K562 (cell line): Measurements from ENCODE around the gene C3orf70. TPM values are rescaled to one million over a fixed set of nuclear protein-coding genes. Genes with fewer than 3 reads are reported as not detected.

Experiments used
- CXXC5 ChIP-seq: fragments of 250-450 bp; sonication (Bioruptor Pico); IDR thresholded peaks from 2 replicates; pipeline ENCODE4 v1.8.0; 2022; ENCODE audit warnings: inconsistent platforms, mild to moderate bottlenecking, moderate library complexity
- ESRRB ChIP-seq: fragments of 250-450 bp; sonication (Bioruptor Pico); IDR thresholded peaks from 2 replicates; pipeline ENCODE4 v1.5.0; 2020; ENCODE audit warnings: mild to moderate bottlenecking, moderate library complexity, borderline replicate concordance
- ETS2 ChIP-seq: IDR thresholded peaks from 2 replicates; pipeline ENCODE4 v1.6.1; 2016; ENCODE audit warnings: borderline replicate concordance, missing genetic modification characterization, mild to moderate bottlenecking, moderate library complexity, missing compliant biosample characterization; ENCODE audit not compliant: poor library complexity, severe bottlenecking
- EZH2 ChIP-seq: IDR thresholded peaks from 2 replicates; pipeline ENCODE4 v1.6.1; 2012; ENCODE audit warnings: low read depth, mild to moderate bottlenecking, inconsistent platforms, low read length, borderline replicate concordance
- FOXP1 ChIP-seq: sonication (generic); formaldehyde crosslinking; IDR thresholded peaks from 2 replicates; pipeline ENCODE4 v1.8.0; 2022; ENCODE audit warnings: mild to moderate bottlenecking, missing genetic modification reagents
- L3MBTL2 ChIP-seq: fragments of 450-650 bp; IDR thresholded peaks from 2 replicates; pipeline ENCODE4 v1.6.1; 2016; ENCODE audit warnings: mild to moderate bottlenecking, moderate library complexity
- MAX ChIP-seq: sonication (generic); formaldehyde crosslinking; IDR thresholded peaks from 2 replicates; pipeline ENCODE4 v1.9.0; 2022; ENCODE audit warnings: mild to moderate bottlenecking, missing genetic modification reagents
- MEIS2 ChIP-seq: fragments of 450-650 bp; IDR thresholded peaks from 2 replicates; pipeline ENCODE4 v1.6.1; 2014; ENCODE audit warnings: mild to moderate bottlenecking; ENCODE audit not compliant: partially characterized antibody
- NR3C1 ChIP-seq: sonication (generic); formaldehyde crosslinking; IDR thresholded peaks from 2 replicates; pipeline ENCODE4 v1.8.1; 2022; ENCODE audit warnings: missing genetic modification reagents
- NRF1 ChIP-seq, 2 experiments: fragments of 450-650 bp; IDR thresholded peaks in 1 of 2; conservative IDR thresholded peaks in 1 of 2; 2 replicates each; pipeline ENCODE4 v1.6.1; 2014; ENCODE audit warnings: mild to moderate bottlenecking in 2 of 2
- PREB ChIP-seq: sonication (generic); formaldehyde crosslinking; IDR thresholded peaks from 2 replicates; pipeline ENCODE4 v1.8.1; 2023; ENCODE audit warnings: mild to moderate bottlenecking, missing genetic modification reagents
- RNF2 ChIP-seq: sonication (generic); IDR thresholded peaks from 2 replicates; pipeline ENCODE4 v1.6.1; 2016
- TSC22D4 ChIP-seq: fragments of 450-650 bp; IDR thresholded peaks from 2 replicates; pipeline ENCODE4 v1.6.1; 2016; ENCODE audit warnings: missing genetic modification characterization, missing biosample characterization, control low read depth
- ZNF431 ChIP-seq: sonication (generic); formaldehyde crosslinking; IDR thresholded peaks from 2 replicates; pipeline ENCODE4 v1.8.0; 2022; ENCODE audit warnings: mild to moderate bottlenecking, missing genetic modification reagents
- ZNF766 ChIP-seq: fragments of 200-800 bp; sonication (Bioruptor generic); conservative IDR thresholded peaks from 2 replicates; pipeline ENCODE4 v1.6.1; 2016; ENCODE audit warnings: missing genetic modification characterization, missing compliant biosample characterization
- polyA plus RNA-seq, 8 experiments: library from polyadenylated mRNA; depleted of rRNA in 4 of 8; stranded (reverse) in 5 of 8; unstranded in 3 of 8; fragments of >200 nt; fragmentation: Nextera tagmentation in 2 of 8; fragmentation: Illumina TruSeq in 1 of 8; extraction: Ambion mirVana in 2 of 8; extraction: Trizol in 1 of 8; gene quantifications; 2 replicates each; pipeline versions ENCODE4 v1.2.1 to v1.2.3, GENCODE V29; 2011 to 2014; ENCODE audit warnings: inconsistent platforms in 1 of 8, missing spikeins in 1 of 8
- total RNA-seq, 7 experiments: library from RNA; depleted of rRNA in 6 of 7; stranded (reverse); fragments of >200 nt in 6 of 7; fragmentation: Illumina TruSeq in 2 of 7; extraction: Trizol in 2 of 7; gene quantifications; 2 replicates each; pipeline versions ENCODE4 v1.2.1 to v1.2.3, GENCODE V29; 2011 to 2021; ENCODE audit warnings: low replicate concordance in 1 of 7
- TF ChIP-seq, protein P1 (sequence below), 2 experiments: IDR thresholded peaks; 2 replicates each; pipeline ENCODE4 v1.6.1; 2012; ENCODE audit warnings: improper control_type of control experiment in 2 of 2, low read depth in 2 of 2, low read length in 2 of 2, borderline replicate concordance in 1 of 2
- TF ChIP-seq, protein P2 (sequence below): IDR thresholded peaks from 3 replicates; pipeline ENCODE4 v1.6.1; 2011; ENCODE audit warnings: borderline replicate concordance, mild to moderate bottlenecking, moderate library complexity; ENCODE audit not compliant: insufficient read length; ENCODE audit errors: extremely low read depth
- TF ChIP-seq, protein P3 (sequence below), 2 experiments: IDR thresholded peaks; 2 replicates each; pipeline ENCODE4 v1.6.1; 2011; ENCODE audit warnings: borderline replicate concordance in 1 of 2, control low read depth in 1 of 2, low read depth in 1 of 2, low read length in 1 of 2, mild to moderate bottlenecking in 1 of 2, mixed read lengths in 1 of 2, moderate library complexity in 1 of 2; ENCODE audit not compliant: insufficient read depth in 1 of 2, insufficient read length in 1 of 2, poor library complexity in 1 of 2, severe bottlenecking in 1 of 2; ENCODE audit errors: extremely low read depth in 1 of 2

The C3orf70 gene
- total and polyA plus RNA-seq, 9 of the 15 experiments (the other 6 are each of a cell fraction or from before 2014, with no cell fraction given): 0.01 to 0.04 (median 0.03) TPM; not detected in 6

DNA sequence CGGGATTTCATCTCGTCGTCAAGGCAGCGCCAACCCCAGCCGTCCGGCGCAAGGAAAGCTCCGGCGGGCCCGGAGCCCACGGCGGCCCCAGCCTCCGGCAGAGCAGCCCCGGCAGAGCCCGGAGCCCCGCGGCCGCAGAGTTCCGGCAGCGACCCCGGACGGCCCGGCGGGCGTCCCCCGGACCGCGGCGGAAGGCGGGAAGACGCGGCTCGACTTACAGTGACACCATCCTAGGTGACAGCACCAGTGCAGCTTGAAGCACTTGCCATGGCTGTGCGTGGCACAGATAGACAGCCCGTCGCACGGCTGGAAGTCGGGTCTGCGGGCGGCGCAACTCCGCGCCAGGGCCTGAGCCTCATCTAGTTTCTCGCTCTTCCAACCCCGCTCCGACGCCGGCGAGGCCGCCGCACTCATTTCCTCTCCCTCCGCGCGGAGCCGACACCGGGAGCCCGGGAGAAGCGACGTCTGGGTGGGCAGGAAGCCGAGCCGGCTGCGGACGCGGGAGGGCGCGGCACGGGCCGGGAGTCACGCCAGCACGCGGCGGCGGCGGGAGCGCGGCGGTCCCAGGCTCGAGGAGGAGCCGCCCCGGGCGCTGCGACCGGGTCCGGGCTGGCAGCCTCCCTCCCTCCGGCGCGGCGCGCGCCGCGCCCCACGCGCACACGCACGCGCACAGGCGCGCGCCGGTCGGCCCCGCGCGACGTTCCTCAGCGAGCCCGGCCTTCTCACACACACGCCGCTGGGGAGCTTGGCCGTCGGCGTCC lies at the start of gene C3orf70 (continued):
- TF ChIP-seq, protein P1, sequence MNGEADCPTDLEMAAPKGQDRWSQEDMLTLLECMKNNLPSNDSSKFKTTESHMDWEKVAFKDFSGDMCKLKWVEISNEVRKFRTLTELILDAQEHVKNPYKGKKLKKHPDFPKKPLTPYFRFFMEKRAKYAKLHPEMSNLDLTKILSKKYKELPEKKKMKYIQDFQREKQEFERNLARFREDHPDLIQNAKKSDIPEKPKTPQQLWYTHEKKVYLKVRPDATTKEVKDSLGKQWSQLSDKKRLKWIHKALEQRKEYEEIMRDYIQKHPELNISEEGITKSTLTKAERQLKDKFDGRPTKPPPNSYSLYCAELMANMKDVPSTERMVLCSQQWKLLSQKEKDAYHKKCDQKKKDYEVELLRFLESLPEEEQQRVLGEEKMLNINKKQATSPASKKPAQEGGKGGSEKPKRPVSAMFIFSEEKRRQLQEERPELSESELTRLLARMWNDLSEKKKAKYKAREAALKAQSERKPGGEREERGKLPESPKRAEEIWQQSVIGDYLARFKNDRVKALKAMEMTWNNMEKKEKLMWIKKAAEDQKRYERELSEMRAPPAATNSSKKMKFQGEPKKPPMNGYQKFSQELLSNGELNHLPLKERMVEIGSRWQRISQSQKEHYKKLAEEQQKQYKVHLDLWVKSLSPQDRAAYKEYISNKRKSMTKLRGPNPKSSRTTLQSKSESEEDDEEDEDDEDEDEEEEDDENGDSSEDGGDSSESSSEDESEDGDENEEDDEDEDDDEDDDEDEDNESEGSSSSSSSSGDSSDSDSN (IDR thresholded peaks at IDR 0.05; ENCODE audit: borderline replicate concordance in 1 of 2, low read depth in 2 of 2, low read length in 2 of 2): 0 out of 4 replicates have a peak, but pooled peaks of 1 of the 2 experiments have one; percentile 16
- peak; percentile 84 for TF ChIP-seq L3MBTL2
- peak; percentile 70 for TF ChIP-seq CXXC5 (CRISPR knock-in tag)
- no peak for TF ChIP-seq ZNF766
- no peak for TF ChIP-seq TSC22D4 (tag)
- TF ChIP-seq, protein P2, sequence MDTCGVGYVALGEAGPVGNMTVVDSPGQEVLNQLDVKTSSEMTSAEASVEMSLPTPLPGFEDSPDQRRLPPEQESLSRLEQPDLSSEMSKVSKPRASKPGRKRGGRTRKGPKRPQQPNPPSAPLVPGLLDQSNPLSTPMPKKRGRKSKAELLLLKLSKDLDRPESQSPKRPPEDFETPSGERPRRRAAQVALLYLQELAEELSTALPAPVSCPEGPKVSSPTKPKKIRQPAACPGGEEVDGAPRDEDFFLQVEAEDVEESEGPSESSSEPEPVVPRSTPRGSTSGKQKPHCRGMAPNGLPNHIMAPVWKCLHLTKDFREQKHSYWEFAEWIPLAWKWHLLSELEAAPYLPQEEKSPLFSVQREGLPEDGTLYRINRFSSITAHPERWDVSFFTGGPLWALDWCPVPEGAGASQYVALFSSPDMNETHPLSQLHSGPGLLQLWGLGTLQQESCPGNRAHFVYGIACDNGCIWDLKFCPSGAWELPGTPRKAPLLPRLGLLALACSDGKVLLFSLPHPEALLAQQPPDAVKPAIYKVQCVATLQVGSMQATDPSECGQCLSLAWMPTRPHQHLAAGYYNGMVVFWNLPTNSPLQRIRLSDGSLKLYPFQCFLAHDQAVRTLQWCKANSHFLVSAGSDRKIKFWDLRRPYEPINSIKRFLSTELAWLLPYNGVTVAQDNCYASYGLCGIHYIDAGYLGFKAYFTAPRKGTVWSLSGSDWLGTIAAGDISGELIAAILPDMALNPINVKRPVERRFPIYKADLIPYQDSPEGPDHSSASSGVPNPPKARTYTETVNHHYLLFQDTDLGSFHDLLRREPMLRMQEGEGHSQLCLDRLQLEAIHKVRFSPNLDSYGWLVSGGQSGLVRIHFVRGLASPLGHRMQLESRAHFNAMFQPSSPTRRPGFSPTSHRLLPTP: no peak
- peak; percentile 73; the same call in 1 of the 2 replicates for TF ChIP-seq EZH2
- TF ChIP-seq PREB (CRISPR knock-in tag): 0 out of 2 replicates have a peak, but pooled peaks have one; percentile 27
- TF ChIP-seq NR3C1 (CRISPR knock-in tag): 0 out of 2 replicates have a peak, but pooled peaks have one; percentile 50
- no peak for TF ChIP-seq MEIS2
- no peak for TF ChIP-seq ESRRB (CRISPR knock-in tag)
- peak; percentile 25; the same call in 1 of the 2 replicates for TF ChIP-seq RNF2
- no peak for TF ChIP-seq ETS2
- 0 out of 2 replicates have a peak, but pooled peaks have one; percentile 13 for TF ChIP-seq ZNF431
- TF ChIP-seq NRF1 (conservative IDR thresholded peaks at IDR 0.05 in 1 of 2, IDR thresholded peaks at IDR 0.05 in 1 of 2): peak; percentile 44 to 68; a peak in 1 of 4 replicates
- no peak for TF ChIP-seq FOXP1 (CRISPR knock-in tag)
- TF ChIP-seq, protein P3, sequence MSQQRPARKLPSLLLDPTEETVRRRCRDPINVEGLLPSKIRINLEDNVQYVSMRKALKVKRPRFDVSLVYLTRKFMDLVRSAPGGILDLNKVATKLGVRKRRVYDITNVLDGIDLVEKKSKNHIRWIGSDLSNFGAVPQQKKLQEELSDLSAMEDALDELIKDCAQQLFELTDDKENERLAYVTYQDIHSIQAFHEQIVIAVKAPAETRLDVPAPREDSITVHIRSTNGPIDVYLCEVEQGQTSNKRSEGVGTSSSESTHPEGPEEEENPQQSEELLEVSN (IDR thresholded peaks at IDR 0.05; ENCODE audit: borderline replicate concordance in 1 of 2, extremely low read depth in 1 of 2, insufficient read depth in 1 of 2, insufficient read length in 1 of 2, low read depth in 1 of 2, low read length in 1 of 2, poor library complexity in 1 of 2, severe bottlenecking in 1 of 2): peak; percentile 74 to 96
- peak; percentile 43; the same call in 1 of the 2 replicates for TF ChIP-seq MAX
